Ascending aorta (tissue), 2 donors: Measurements from ENCODE around the gene ADAMTSL3. TPM values are rescaled to one million over a fixed set of nuclear protein-coding genes. Genes with fewer than 3 reads are reported as not detected.

Source experiments
- DNase-seq, 2 donors: peaks; one replicate each; pipeline ENCODE4 v3.0.0-alpha.2; 2019; ENCODE audit warnings: low spot score in 2 of 2
- H3K27ac ChIP-seq, 2 donors: fragments of 200-600 bp; sonication (generic); one replicate each; pipeline ENCODE4 v1.5.1; 2016 to 2017; ENCODE audit warnings: mild to moderate bottlenecking in 1 of 2
- H3K27me3 ChIP-seq: fragments of 200-600 bp; sonication (generic); one replicate; pipeline ENCODE4 v1.5.1; 2017
- H3K36me3 ChIP-seq, 2 donors: fragments of 200-600 bp; sonication (generic); one replicate each; pipeline ENCODE4 v1.5.1; 2016
- H3K4me1 ChIP-seq, 2 donors: fragments of 200-600 bp; sonication (generic); one replicate each; pipeline ENCODE4 v1.5.1; 2016 to 2017; ENCODE audit warnings: mild to moderate bottlenecking in 1 of 2
- H3K4me3 ChIP-seq, 2 donors: fragments of 200-600 bp; sonication (generic); one replicate each; pipeline ENCODE4 v1.5.1; 2016 to 2017; ENCODE audit warnings: mild to moderate bottlenecking in 1 of 2
- H3K9me3 ChIP-seq, 2 donors: fragments of 200-600 bp; sonication (generic); one replicate each; pipeline ENCODE4 v1.5.1; 2016
- CTCF ChIP-seq, 3 experiments: fragments of 200-600 bp in 2 of 3; fragments of 450-650 bp in 1 of 3; sonication (generic) in 2 of 3; IDR thresholded peaks; one replicate each; pipeline ENCODE4 v1.5.1; 2016 to 2019; ENCODE audit warnings: antibody characterized with exemption in 3 of 3, mild to moderate bottlenecking in 1 of 3, moderate library complexity in 1 of 3
- intact Hi-C: fragments of 100-400 bp; cut with DNase I; formaldehyde crosslinking; loops from one replicate; pipeline ENCODE4 v1.15.1; 2023
- total RNA-seq: library from RNA; depleted of rRNA; stranded (reverse); fragments of >200 nt; gene quantifications from one replicate; pipeline ENCODE4 v1.1.0, GENCODE V29; 2016

The ADAMTSL3 gene
- total RNA-seq, 1 donor from 2014 or later = 28.1 TPM

- H3K4me1 ChIP-seq = peaks cover 2 to 13% of the 10 kb centered on the region in 2 donors
- intact Hi-C loops = no loop called here
- TF ChIP-seq CTCF (IDR thresholded peaks at IDR 0.05) = no peak
- no peaks in the 10 kb centered on the region for H3K27me3 ChIP-seq
- no peak overlapping the region for H3K4me3 ChIP-seq
- no peak for DNase-seq
- no peaks in the 10 kb centered on the region for H3K9me3 ChIP-seq
- no peak overlapping the region for H3K27ac ChIP-seq
- no peaks in the 10 kb centered on the region for H3K36me3 ChIP-seq
These were observed 34.3 kb downstream of the ADAMTSL3 start for GRCh38 chr15:83688201-83688600.

DNA sequence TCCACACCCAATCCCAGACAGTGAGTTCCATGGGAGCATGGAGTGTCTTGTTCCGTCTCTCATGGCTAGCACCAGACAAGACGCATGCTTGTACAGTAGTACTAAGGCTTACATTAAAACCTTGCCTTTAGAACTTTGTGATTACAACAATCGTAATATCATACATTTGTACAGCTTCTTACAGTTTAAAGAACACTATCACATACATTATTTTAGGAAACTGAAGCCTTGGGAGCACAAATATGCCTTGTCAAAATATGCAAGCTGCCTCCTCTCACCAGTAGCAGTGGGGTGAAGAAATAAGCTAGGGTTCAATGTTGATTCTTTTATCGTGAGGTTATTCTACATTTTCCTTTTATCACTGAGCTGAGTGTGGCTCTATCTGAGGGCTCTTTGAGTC lies 36.8 kb downstream of the ADAMTSL3 start:
- no peak overlapping the region for H3K27ac ChIP-seq

DNA sequence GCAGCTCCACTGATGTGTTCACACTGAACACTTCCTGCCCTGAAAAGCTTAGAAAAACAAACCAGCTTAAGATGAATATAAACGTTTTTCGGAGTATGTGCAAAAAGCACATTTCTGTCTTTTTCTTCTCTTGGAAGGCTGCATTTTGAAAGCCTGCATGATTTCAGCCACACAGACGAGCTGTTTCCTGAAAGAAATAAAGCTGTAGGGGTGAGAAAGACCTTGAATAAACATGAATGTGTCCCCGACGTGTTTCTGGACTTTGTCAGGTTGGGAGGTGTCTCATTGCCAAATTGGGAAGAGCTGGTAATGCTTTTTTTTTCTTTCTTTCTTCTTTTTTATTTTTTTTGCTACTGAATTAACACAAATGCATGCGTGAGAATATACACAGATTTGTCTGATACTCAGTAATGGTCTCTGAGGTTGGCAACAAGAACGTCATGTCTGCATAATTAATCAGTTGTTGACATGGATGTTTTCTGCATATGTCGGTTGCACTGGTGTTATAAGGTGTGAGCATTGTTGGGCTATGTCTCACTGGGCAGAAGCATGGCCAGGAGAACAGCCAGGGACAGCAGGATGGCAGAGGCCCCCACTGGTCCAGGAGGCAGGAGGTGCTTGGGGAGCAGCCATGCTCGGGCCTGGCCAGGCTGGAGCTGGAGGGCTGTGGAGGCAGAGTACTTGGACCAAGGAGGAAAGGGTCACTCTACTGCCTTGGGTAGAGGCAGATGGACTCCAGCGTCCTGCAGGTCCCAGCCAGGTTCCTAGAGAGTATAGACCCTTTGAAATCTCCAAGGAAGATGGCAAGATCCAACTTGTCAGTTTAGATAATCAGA lies 39.0 kb downstream of the ADAMTSL3 start:
- TF ChIP-seq CTCF (IDR thresholded peaks at IDR 0.05) = no peak
- intact Hi-C loops = loop anchor here (2.0 kb wide), 1 partner anchor 40 kb away; no protein-coding TSS in a partner anchor
- Histone ChIP-seq H3K9me3 (no peaks in the 10 kb centered on the region), H3K27me3 (no peaks in the 10 kb centered on the region), H3K4me3 (peak overlapping the region; percentile 19 to 37), H3K27ac (peak overlapping the region; percentile 67 to 86), H3K36me3 (no peaks in the 10 kb centered on the region), H3K4me1 (peaks cover 18 to 37% of the 10 kb centered on the region in 2 donors)
- no peak for DNase-seq

More for the DNA sequence above, 36.8 kb downstream of the ADAMTSL3 start:
- TF ChIP-seq CTCF (IDR thresholded peaks at IDR 0.05) = no peak
- Histone ChIP-seq H3K4me3 (no peak overlapping the region), H3K27me3 (no peaks in the 10 kb centered on the region), H3K36me3 (no peaks in the 10 kb centered on the region), H3K4me1 (peaks cover 13 to 31% of the 10 kb centered on the region in 2 donors), H3K9me3 (no peaks in the 10 kb centered on the region)
- intact Hi-C loops = no loop called here
- no peak for DNase-seq

DNA sequence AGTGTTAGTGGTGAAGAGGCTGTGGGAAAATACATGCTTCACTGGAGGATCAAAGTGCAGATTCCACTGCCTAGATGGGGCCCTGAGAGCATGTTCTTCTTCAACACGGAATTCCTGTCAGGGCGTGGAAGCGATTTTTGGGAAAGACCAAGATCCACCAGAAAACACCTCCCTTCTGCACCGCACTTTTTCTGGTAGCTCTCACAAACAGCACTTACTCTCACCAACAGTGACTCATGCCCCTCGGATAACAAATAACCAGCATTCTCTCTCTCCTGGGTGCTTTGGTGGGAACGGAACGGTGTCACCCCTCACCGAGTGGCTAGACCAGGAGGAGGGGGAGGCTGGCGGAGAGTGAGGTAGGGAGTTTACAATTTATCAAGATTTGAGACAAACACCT lies 40.1 kb downstream of the ADAMTSL3 start:
- TF ChIP-seq CTCF (IDR thresholded peaks at IDR 0.05) = no peak
- Histone ChIP-seq H3K27ac (peak overlapping the region; percentile 67 to 86), H3K4me1 (peaks cover 18 to 39% of the 10 kb centered on the region in 2 donors), H3K4me3 (peak overlapping the region in 1 of 2 donors; percentile 42), H3K27me3 (no peaks in the 10 kb centered on the region), H3K9me3 (no peaks in the 10 kb centered on the region), H3K36me3 (no peaks in the 10 kb centered on the region)
- intact Hi-C loops = no loop called here
- DNase-seq = peak in 1 of 2 donors; percentile 78

GRCh38 chr15:83694536-83694935 lies 40.6 kb downstream of the ADAMTSL3 start:
- intact Hi-C loops = no loop called here
- no peak for TF ChIP-seq CTCF (IDR thresholded peaks at IDR 0.05)
- Histone ChIP-seq H3K36me3 (no peaks in the 10 kb centered on the region), H3K4me1 (peaks cover 18 to 39% of the 10 kb centered on the region in 2 donors), H3K27ac (peak overlapping the region; percentile 67 to 86), H3K9me3 (no peaks in the 10 kb centered on the region), H3K4me3 (peak overlapping the region in 1 of 2 donors; percentile 42), H3K27me3 (no peaks in the 10 kb centered on the region)
- DNase-seq = peak in 1 of 2 donors; percentile 68
